Islet precursor cell (in vitro differentiated cells): ENCODE data around the gene SLC19A1.

Source experiments
- DNase-seq: peaks from one replicate; pipeline ENCODE4 v3.0.0-alpha.2; 2018

SLC19A1 gene

GRCh38 chr21:45488931-45489721 is 53.1 kb downstream of the SLC19A1 start:
- DNase-seq = no peak

DNA sequence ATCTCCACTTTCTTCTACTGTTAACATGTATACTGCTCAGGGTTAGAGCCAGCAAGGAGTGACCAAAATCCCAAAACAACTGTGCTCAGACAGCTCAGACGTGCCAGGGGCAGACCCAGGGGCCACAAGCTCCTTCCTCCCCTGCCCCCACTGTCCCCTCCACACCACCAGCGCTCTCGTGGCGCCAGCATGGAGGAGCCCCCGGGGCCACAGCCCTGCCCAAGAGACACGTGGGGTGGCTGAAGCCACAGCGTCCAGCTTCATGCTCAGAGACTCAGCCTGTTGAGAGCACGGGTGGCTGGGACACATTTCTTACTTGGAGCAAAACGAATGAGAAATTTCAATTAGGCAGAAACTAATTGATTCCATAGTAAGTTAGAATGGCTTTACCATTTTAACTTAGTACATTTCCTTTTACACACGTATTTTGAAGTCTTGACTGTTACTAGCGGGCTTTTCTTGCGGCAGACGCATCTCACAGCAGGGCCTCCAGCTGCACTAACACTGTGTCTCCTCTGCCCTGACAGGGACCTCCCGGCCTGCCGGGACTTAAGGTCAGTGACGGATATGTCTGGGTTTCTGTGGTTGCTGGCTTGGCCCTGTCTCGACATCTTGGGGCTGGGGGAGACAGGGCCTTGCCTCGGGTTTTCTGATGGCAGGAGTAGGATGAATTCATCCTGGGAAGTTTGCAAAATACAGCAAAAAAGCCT is 54.2 kb downstream of the SLC19A1 start:
- DNase-seq = no peak

- no peak for DNase-seq
Observed at GRCh38 chr21:45487161-45487806, 55.0 kb downstream of the SLC19A1 start.

- DNase-seq = no peak
Observed at GRCh38 chr21:45486443-45487160, 55.6 kb downstream of the SLC19A1 start.

GRCh38 chr21:45485686-45486442 is 56.4 kb downstream of the SLC19A1 start:
- DNase-seq = no peak

DNA sequence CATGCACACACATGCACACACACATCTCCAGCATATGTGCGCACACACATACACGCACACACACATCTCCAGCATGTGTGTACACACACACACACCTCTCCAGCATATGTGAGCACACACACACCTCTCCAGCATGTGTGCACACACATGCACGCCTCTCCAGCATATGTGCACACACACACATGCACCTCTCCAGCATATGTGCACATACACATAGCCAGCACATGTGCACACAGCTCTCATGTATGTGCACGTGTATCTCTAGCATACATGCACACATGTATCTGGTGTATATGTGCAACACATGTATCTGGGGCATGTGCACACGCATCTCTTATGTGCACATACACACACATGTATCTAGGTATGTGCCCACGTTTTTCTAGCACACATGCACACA is 57.9 kb downstream of the SLC19A1 start:
- DNase-seq = no peak

DNA sequence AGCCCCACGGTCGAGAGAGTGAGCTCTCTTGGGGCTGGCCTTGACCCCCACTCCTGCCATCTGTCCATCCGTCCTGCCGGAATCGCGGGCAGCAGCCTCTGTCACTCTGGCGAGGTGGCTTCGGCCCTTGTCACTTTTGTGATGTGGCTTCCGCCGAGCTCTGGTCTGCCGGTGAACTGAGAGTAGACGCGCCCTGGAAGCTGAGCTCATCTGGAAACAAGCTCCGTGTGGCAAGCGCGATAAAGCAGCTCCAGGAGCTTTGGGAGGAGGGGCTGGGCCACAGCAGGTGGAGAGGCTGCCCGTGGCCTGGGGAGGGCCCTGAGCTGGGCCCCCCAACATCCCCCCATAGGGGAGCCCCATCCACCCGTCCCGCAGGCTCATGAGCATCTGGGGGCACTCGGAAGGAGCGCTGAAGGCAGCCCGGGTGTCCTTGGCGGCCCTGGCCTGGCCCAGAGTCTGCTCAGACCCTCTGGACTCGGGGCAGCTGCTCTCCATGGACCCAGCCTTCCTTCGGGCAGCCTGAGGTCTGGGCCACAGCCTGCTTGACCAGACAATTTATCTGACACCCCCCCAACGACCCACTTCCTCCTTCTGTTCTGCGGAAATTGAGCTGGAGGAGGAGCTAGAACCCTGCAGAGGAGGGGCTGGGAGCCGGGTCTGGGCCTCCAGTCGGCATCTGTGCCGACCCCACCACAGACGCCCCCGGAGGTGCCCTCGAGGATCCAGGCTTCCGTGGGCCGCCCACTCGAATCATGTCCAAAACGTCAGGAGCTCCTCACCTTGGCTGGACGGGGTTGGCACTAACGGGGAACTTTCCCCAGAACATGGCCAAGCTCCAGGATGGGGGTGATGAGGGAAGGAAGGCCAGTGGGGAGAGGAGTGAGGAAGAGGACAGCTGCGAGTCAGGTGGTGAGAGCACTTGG is 59.1 kb downstream of the SLC19A1 start:
- DNase-seq = no peak

- no peak for DNase-seq
Observed at GRCh38 chr21:45481977-45482898, 60.0 kb downstream of the SLC19A1 start.

DNA sequence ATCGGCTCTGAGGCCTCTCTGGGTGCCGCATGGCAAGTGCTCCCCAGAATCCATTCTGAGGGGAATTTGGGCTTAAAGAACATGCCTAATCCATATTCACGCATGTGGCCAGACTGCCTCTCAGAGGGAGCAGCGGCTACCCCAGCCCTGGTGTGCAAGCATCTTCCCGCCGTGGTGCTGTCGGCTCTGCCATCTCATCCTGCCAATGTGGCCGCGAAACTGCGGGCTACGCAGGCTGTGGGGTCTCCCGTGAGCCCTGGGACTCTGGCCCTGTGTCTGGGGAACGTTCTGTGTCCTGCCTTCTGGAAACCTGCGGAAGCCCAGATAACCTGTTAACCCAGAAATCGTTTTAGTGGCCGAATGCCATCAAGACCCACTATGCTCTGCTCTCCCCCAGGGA is 60.7 kb downstream of the SLC19A1 start:
- no peak for DNase-seq

DNA sequence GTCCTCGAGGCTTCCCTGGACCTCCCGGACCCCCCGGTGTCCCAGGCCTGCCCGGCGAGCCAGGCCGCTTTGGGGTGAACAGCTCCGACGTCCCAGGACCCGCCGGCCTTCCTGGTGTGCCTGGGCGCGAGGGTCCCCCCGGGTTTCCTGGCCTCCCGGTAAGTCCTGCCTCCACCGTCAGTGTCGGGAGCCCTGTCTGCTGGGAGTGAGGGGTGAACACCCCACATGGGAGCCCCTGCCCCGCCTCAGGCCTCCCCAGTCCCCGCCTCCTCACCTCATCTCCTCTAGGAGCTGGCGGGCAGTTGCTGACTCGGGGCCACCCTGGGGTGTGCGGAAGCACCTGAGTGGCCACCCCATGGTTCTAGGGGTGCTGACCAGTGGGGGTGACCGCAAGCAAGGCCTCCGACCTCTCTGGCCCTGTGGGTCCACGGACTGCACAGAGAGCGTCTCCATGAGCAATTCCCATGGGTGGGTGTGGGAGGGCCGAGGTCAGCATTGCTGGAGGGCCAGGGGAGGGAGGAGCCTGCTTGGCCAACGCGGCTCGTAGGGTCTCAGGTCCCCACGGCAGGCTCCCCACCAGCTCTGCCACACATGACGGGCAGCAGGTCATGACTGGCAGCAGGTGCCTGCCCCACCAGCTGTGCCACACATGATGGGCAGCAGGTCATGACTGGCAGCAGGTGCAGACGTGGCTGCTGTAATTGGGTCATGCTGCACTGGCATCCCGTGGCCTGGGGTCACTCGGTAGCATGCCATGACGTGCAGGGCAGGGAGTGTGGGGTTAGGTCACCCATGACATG is 61.3 kb downstream of the SLC19A1 start:
- no peak for DNase-seq

GRCh38 chr21:45479691-45480675 is 62.3 kb downstream of the SLC19A1 start:
- DNase-seq = no peak

DNA sequence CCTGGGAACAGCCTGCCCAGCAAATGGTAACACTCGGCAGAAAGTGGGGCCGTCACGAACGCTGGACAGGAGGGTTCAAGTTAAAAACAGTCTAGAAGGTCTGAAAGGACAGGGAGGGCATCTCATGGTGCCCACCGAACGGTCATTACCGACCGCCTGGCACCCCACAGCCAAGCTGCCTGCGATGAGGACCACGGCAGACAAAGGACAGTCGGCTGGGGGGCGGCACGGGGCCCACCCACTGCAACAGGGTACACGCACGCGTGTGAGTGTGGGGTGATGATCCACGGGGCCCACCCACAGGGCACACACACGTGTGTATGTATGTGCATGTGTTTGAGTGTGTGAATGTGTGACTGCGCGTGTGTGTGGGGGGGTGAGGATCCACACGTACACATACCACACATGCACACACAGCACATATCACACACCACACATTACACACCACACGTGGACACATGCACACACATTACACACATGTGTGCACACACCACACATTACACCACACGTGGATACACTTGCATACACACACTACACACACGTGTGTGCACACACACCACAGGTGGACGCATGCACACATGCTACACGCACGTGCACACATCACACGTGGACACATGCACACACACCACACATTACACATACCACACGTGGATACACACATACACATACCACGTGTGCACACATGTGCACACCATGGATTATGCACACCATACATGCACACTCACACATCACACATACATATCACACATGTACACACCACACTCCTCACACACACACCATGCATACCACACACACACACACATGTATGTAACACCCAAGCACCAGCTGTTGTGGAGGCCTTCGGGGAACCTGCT is 63.2 kb downstream of the SLC19A1 start:
- no peak for DNase-seq

DNA sequence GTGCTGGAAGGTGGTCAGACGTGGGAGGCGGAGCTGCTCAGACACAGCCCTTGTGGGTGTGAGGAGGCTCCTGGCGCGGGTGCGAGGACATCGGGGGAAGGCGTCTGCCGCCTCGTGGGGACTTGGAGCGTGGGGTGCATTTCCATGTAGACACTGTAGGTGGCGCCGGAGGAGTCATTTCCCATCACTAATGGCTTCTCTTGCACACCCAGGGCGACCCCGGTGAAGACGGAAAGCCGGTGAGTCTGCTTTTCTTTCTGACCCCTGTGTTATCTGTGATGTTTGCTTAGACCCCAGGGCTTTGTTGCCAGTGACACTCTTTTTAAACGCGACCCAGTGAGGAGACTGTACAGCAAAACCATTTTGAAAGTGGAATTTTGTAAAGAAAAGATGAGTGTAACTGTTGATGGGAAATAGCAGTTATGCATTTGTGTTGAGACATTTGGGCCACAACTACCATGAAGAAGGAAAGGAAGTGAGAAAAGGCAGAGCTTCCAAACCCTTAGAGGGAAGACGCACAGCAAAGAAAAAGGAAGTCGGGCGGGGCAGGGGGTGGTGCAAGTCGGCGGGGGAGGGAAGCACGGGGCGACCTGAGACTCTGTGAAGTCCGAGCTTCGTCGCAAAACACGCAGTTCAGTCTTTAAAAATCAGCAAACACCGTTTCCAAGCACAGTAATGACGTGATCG is 64.0 kb downstream of the SLC19A1 start:
- peak; percentile 84 for DNase-seq

DNA sequence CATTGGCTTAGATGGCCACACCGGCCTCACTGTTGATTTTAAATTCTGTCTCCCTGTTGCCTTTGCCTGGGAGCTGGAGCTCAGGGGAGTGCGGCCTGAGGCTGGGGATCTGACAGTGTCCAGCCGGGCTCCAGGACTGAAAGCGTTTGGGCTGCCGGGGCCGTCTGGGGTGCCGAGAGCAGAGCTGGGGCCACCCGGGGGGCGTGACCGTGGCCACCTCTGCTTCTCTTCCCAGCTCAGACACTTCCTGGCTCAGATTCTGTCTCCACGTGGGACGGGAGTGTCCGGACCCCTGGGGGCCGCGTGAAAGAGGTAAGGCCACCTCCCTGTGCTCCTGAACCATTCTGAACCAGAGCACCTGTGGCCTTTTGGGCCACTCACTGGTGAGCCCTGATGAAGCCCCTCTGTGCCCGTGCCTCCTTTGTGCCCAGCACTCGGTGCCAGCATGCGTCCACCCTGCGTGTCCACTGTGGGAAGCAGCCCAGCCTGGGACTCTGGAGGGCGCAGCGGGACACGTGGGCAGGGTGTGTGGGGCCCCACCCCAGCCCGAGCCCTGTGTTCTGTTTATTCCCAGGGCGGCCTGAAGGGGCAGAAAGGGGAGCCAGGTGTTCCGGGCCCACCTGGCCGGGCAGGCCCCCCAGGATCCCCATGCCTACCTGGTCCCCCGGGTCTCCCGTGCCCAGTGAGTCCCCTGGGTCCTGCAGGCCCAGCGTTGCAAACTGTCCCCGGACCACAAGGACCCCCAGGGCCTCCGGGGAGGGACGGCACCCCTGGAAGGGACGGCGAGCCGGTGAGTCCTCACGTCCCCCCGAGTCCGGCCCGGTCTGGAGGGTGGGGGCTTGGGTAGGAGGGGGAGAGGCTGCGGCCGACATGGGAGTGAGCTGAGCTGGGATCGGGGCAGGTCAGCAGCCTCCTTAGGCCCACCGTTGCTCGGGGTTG is 64.8 kb downstream of the SLC19A1 start:
- DNase-seq = no peak

DNA sequence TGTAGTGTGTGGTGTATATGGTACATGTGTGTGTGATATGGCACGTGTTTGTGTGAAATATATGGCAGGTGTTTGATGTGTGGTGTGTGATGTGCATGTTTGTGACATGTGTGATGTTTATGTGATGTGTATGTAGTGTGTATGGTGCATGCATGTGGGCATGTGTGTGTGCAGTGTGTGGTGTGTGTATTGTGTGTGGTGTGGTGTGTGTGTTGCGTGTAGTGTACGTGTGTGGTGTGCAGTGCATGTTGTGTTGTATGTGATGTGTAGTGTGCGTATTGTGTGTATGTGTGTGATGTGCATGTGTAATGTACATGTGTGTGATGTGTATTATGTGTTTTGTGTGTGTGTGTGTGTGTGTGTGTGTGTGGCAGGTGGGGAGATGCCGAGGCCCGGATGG is 65.7 kb downstream of the SLC19A1 start:
- DNase-seq = no peak
